Panc1 (cell line): ENCODE results near the gene GPR25. TPM values are rescaled to one million over a fixed set of nuclear protein-coding genes. Genes with fewer than 3 reads are reported as not detected.

Source experiments
- ATAC-seq: fragments of 200-7000 bp; cut with Tn5 transposase; 2 replicates; pipeline ENCODE4 v1.9.1; 2020; ENCODE audit warnings: mild to moderate bottlenecking, moderate library complexity
- BruUV-seq: library from RNA; stranded (reverse); fragments of 400-500 nt; replicated peaks from 2 replicates; lab custom pipeline; 2021; lab: Mats Ljungman, UMichigan
- CTCF ChIA-PET: fragments of 300-600 bp; sonication (Branson Sonifier 250); formaldehyde crosslinking; loops from one replicate; lab custom pipeline; 2022; ENCODE audit warnings: antibody characterized with exemption; lab: Charles Lee
- POLR2A ChIA-PET: fragments of 300-600 bp; sonication (Branson Sonifier 250); formaldehyde crosslinking; loops from one replicate; lab custom pipeline; 2022; ENCODE audit warnings: antibody characterized with exemption; lab: Charles Lee
- DNase-seq: peaks from one replicate; pipeline ENCODE4 v3.0.0-alpha.2; 2010; ENCODE audit warnings: low read depth, low spot score
- H3K27ac ChIP-seq: 2 replicates; pipeline ENCODE4 v1.5.1; 2011; ENCODE audit warnings: mild to moderate bottlenecking, low read length, inconsistent platforms
- H3K27me3 ChIP-seq: fragments of 200-500 bp; sonication (Bioruptor generic); 2 replicates; pipeline ENCODE4 v1.6.0; 2014; ENCODE audit warnings: low read length, inconsistent platforms; ENCODE audit not compliant: control insufficient read depth, insufficient read depth
- H3K36me3 ChIP-seq: fragments of 200-500 bp; sonication (Bioruptor generic); 2 replicates; pipeline ENCODE4 v1.5.1; 2014; ENCODE audit warnings: inconsistent platforms, mild to moderate bottlenecking, low read length, moderate library complexity; ENCODE audit not compliant: control insufficient read depth, insufficient read depth
- H3K4me1 ChIP-seq: 2 replicates; pipeline ENCODE4 v1.5.1; 2011; ENCODE audit warnings: inconsistent platforms, mild to moderate bottlenecking, low read length, moderate library complexity; ENCODE audit not compliant: control insufficient read depth, insufficient read depth
- H3K4me3 ChIP-seq, 2 experiments: 2 replicates each; pipeline ENCODE4 v1.5.1; 2011 to 2012; ENCODE audit warnings: low read depth in 2 of 2, low read length in 2 of 2, mild to moderate bottlenecking in 2 of 2, inconsistent platforms in 1 of 2, moderate library complexity in 1 of 2
- H3K9me3 ChIP-seq: fragments of 200-500 bp; sonication (Bioruptor generic); 2 replicates; pipeline ENCODE4 v1.5.1; 2014; ENCODE audit warnings: low read depth, mild to moderate bottlenecking, inconsistent platforms, low read length, moderate library complexity; ENCODE audit not compliant: control insufficient read depth, insufficient read depth
- CTCF ChIP-seq: fragments of 450-650 bp; IDR thresholded peaks from 2 replicates; pipeline ENCODE4 v1.5.1; 2017; ENCODE audit warnings: mild to moderate bottlenecking
- POLR2AphosphoS5 ChIP-seq: IDR thresholded peaks from 2 replicates; pipeline ENCODE4 v1.6.1; 2012; ENCODE audit warnings: mild to moderate bottlenecking, low read depth, low read length, moderate library complexity
- REST ChIP-seq, 2 experiments: IDR thresholded peaks; 2 replicates each; pipeline ENCODE4 v1.6.1; 2011 to 2012; ENCODE audit warnings: low read depth in 2 of 2, control low read depth in 1 of 2, low read length in 1 of 2, mild to moderate bottlenecking in 1 of 2, moderate library complexity in 1 of 2; ENCODE audit not compliant: insufficient read depth in 1 of 2
- SIN3A ChIP-seq: IDR thresholded peaks from 2 replicates; pipeline ENCODE4 v1.6.1; 2012; ENCODE audit warnings: low read depth, mild to moderate bottlenecking, low read length, moderate library complexity, borderline replicate concordance; ENCODE audit not compliant: insufficient read depth
- TCF7L2 ChIP-seq: IDR thresholded peaks from 2 replicates; pipeline ENCODE4 v1.6.1; 2011; ENCODE audit warnings: mild to moderate bottlenecking, low read depth, low read length, inconsistent platforms
- in situ Hi-C: cut with HindIII; loops from 2 replicates; pipeline ENCODE4 v1.10.0; 2016; ENCODE audit warnings: low sequenced_read_pairs, low pct_unique_long_range_greater_than_20kb
- intact Hi-C: fragments of 100-400 bp; cut with micrococcal nuclease; formaldehyde crosslinking; loops from one replicate; pipeline ENCODE4 v1.10.0; 2022; ENCODE audit not compliant: unreplicated experiment
- total RNA-seq: library from RNA; stranded (reverse); gene quantifications from one replicate; pipeline ENCODE4 v1.2.1, GENCODE V29; 2021; ENCODE audit not compliant: unreplicated experiment

Gene GPR25
- total RNA-seq, 1 experiment from 2014 or later: not detected

- intact Hi-C loops (loop anchor here (10.0 kb wide), 1 partner anchor 210 kb away; the partner anchor contains the start of gene KIF14), in situ Hi-C loops (no loop called here)
- Histone ChIP-seq H3K4me1 (no peaks in the 10 kb centered on the region), H3K27ac (no peak overlapping the region), H3K4me3 (no peak overlapping the region), H3K9me3 (no peaks in the 10 kb centered on the region), H3K36me3 (peaks cover 5% of the 10 kb centered on the region), H3K27me3 (no peaks in the 10 kb centered on the region)
- CTCF ChIA-PET: no interaction called here
- TF ChIP-seq POLR2AphosphoS5 (no peak), TCF7L2 (no peak), CTCF (no peak), REST (IDR thresholded peaks at IDR 0.05; ENCODE audit: insufficient read depth in 1 of 2, low read depth in 2 of 2, low read length in 1 of 2) (no peak), SIN3A (no peak)
- BruUV-seq: no TSS peak
- ATAC-seq (no peak), DNase-seq (no peak)
- POLR2A ChIA-PET: no interaction called here
Observed at GRCh38 chr1:200834383-200834782, 38.4 kb upstream of the GPR25 start.

GRCh38 chr1:200836213-200836612, 36.6 kb upstream of the GPR25 start:
- CTCF ChIA-PET: interaction anchor here (0.7 to 1.2 kb wide), 2 partner anchors 156 to 277 kb away, joined by 3 to 5 read pairs; no protein-coding TSS in a partner anchor
- no TSS peak for BruUV-seq
- no peaks in the 10 kb centered on the region for H3K9me3 ChIP-seq
- no peaks in the 10 kb centered on the region for H3K4me1 ChIP-seq
- no peak for TF ChIP-seq TCF7L2
- no peak for TF ChIP-seq SIN3A
- no peak for TF ChIP-seq CTCF
- no peak for TF ChIP-seq POLR2AphosphoS5
- no peak for TF ChIP-seq REST (IDR thresholded peaks at IDR 0.05; ENCODE audit: insufficient read depth in 1 of 2, low read depth in 2 of 2, low read length in 1 of 2)
- H3K36me3 ChIP-seq: peaks cover 5% of the 10 kb centered on the region
- POLR2A ChIA-PET: no interaction called here
- no peak overlapping the region for H3K4me3 ChIP-seq
- H3K27ac ChIP-seq: no peak overlapping the region
- ATAC-seq (no peak), DNase-seq (no peak)
- in situ Hi-C loops: no loop called here
- intact Hi-C loops: loop anchor here (10.0 kb wide), 1 partner anchor 211 kb away; the partner anchor contains the start of gene KIF14
- no peaks in the 10 kb centered on the region for H3K27me3 ChIP-seq
